NCI-H1092 treated with DMSO at 0.1 percent for 48 hours (cell line): ENCODE results near the gene C1R.
"Not testable (repeated sequence)": the region's sequence is repeated elsewhere in the genome, so short reads cannot be mapped to it uniquely, and the experiment has no call there.

Source experiments
- DNase-seq: peaks from one replicate; lab custom pipeline; 2025; lab: John Stamatoyannopoulos, UW

C1R gene

GRCh38 chr12:7067096-7067495, 25.1 kb downstream of the C1R start:
- no peak for DNase-seq

- no peak for DNase-seq
Observed at GRCh38 chr12:7066596-7066995, 25.6 kb downstream of the C1R start.

GRCh38 chr12:7065073-7065623, 27.1 kb downstream of the C1R start:
- no peak for DNase-seq

- DNase-seq: no peak
Observed at GRCh38 chr12:7064516-7064915, 27.7 kb downstream of the C1R start.

GRCh38 chr12:7061596-7061995, 30.6 kb downstream of the C1R start:
- no peak for DNase-seq

- DNase-seq: no peak
Observed at GRCh38 chr12:7061138-7061537, 31.1 kb downstream of the C1R start.

- DNase-seq: peak; percentile 5
Observed at GRCh38 chr12:7060353-7060954, 31.8 kb downstream of the C1R start, which contains the start of gene C1S. Gene C1S, plus strand, starts transcription at chr12:7060718. Its CDS starts 1,195 bp downstream, at chr12:7061913.

- DNase-seq: no peak
Observed at GRCh38 chr12:7059780-7060179, 32.5 kb downstream of the C1R start.

- no peak for DNase-seq
Observed at GRCh38 chr12:7058850-7059395, 33.3 kb downstream of the C1R start.

GRCh38 chr12:7058163-7058845, 33.9 kb downstream of the C1R start:
- no peak for DNase-seq

GRCh38 chr12:7055736-7056135, 36.5 kb downstream of the C1R start:
- DNase-seq: not testable (repeated sequence)

GRCh38 chr12:7054925-7055324, 37.3 kb downstream of the C1R start:
- no peak for DNase-seq

- DNase-seq: not testable (repeated sequence)
Observed at GRCh38 chr12:7049973-7050372, 42.3 kb downstream of the C1R start.

GRCh38 chr12:7049445-7049951, 42.7 kb downstream of the C1R start:
- not testable (repeated sequence) for DNase-seq

GRCh38 chr12:7047306-7047705, 44.9 kb downstream of the C1R start:
- DNase-seq: no peak

GRCh38 chr12:7046383-7047105, 45.7 kb downstream of the C1R start:
- DNase-seq: no peak

- no peak for DNase-seq
Observed at GRCh38 chr12:7045913-7046312, 46.3 kb downstream of the C1R start.

GRCh38 chr12:7042842-7043241, 49.4 kb downstream of the C1R start:
- peak; percentile 7 for DNase-seq

GRCh38 chr12:7039403-7039802, 52.8 kb downstream of the C1R start:
- DNase-seq: no peak

GRCh38 chr12:7038591-7038990, 53.7 kb downstream of the C1R start:
- DNase-seq: no peak

- not testable (repeated sequence) for DNase-seq
Observed at GRCh38 chr12:7037411-7037810, 54.8 kb downstream of the C1R start.

- DNase-seq: no peak
Observed at GRCh38 chr12:7035463-7035862, 56.8 kb downstream of the C1R start.
